Gastroesophageal sphincter (tissue), 4 donors: ENCODE data around the gene PIP5K1B. TPM values are rescaled to one million over a fixed set of nuclear protein-coding genes. Genes with fewer than 3 reads are reported as not detected.

Experiments
- ATAC-seq: fragments of 150-250 bp; one replicate; pipeline ENCODE4 v1.9.1; 2016; ENCODE audit warnings: mild to moderate bottlenecking, moderate library complexity
- H3K27ac ChIP-seq, 4 donors: fragments of 200-600 bp; sonication (generic) in 3 of 4; 1 replicate in 3 of 4; 2 replicates in 1 of 4; pipeline ENCODE4 v1.5.1; 2016 to 2019
- H3K27me3 ChIP-seq: fragments of 200-600 bp; sonication (generic); one replicate; pipeline ENCODE4 v1.5.1; 2019
- H3K36me3 ChIP-seq, 2 donors: fragments of 200-600 bp; sonication (generic); one replicate each; pipeline ENCODE4 v1.5.1; 2019; ENCODE audit warnings: control low read depth in 1 of 2
- H3K4me1 ChIP-seq, 3 donors: fragments of 200-600 bp; sonication (generic); 1 replicate in 2 of 3; 2 replicates in 1 of 3; pipeline ENCODE4 v1.5.1; 2016 to 2019; ENCODE audit warnings: control low read depth in 2 of 3
- H3K4me3 ChIP-seq, 2 donors: fragments of 200-600 bp; sonication (generic); one replicate each; pipeline ENCODE4 v1.5.1; 2019; ENCODE audit warnings: mild to moderate bottlenecking in 1 of 2, moderate library complexity in 1 of 2
- H3K9me3 ChIP-seq, 3 donors: fragments of 200-600 bp; sonication (generic); one replicate each; pipeline ENCODE4 v1.5.1; 2017 to 2019; ENCODE audit warnings: control low read depth in 2 of 3
- EP300 ChIP-seq: sonication (generic); formaldehyde crosslinking; IDR thresholded peaks from one replicate; pipeline ENCODE4 v1.6.1; 2017; ENCODE audit warnings: antibody characterized with exemption, mild to moderate bottlenecking
- POLR2A ChIP-seq, 2 donors: fragments of 450-650 bp; IDR thresholded peaks; one replicate each; pipeline ENCODE4 v1.6.1; 2017; ENCODE audit warnings: antibody characterized with exemption in 2 of 2, mild to moderate bottlenecking in 2 of 2, moderate library complexity in 1 of 2
- POLR2AphosphoS5 ChIP-seq: sonication (generic); formaldehyde crosslinking; IDR thresholded peaks from one replicate; pipeline ENCODE4 v1.6.1; 2017; ENCODE audit warnings: antibody characterized with exemption
- WGBS, 2 donors: methylation state at CpG; one replicate each; pipeline ENCODE4 v1.1.5; 2018; ENCODE audit warnings: low coverage in 1 of 2; 5-methylcytosine and 5-hydroxymethylcytosine counted together
- total RNA-seq, 4 donors: library from RNA; depleted of rRNA; stranded (reverse); fragments of >200 nt; gene quantifications; one replicate each; pipeline ENCODE4 v1.1.0, GENCODE V29; 2016
- TF ChIP-seq, protein P1 (sequence below), 4 experiments: fragments of 200-600 bp in 2 of 4; fragments of 450-650 bp in 2 of 4; sonication (generic) in 1 of 4; IDR thresholded peaks; one replicate each; pipeline ENCODE4 v1.5.1; 2017 to 2019; ENCODE audit warnings: antibody characterized with exemption in 4 of 4, mild to moderate bottlenecking in 2 of 4, moderate library complexity in 2 of 4

The PIP5K1B gene
- total RNA-seq, 4 donors from 2014 or later: 0.67 to 5.1 (median 1.2) TPM

DNA sequence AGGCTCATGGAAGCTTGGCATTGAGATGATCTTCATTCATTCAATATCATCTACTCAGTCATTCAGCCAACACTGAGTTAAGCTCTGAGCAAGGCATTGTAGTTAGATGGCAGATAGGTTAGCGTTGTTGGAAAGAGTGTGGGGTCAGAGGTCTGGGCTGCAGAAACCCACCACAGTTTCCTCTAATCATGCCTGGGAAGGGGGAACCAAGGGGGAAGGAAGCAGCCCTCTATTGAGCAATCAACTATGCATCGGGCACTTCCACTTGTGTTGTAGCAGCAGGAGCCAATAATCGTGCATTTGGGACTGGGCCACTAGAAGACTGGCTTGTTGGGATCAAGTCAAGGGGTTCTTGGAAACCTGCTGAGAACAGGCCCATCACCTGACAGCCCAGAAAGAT lies 139.1 kb downstream of the PIP5K1B start:
- Histone ChIP-seq H3K27ac (no peak overlapping the region), H3K36me3 (no peaks in the 10 kb centered on the region), H3K4me3 (no peak overlapping the region), H3K9me3 (no peaks in the 10 kb centered on the region), H3K4me1 (no peaks in the 10 kb centered on the region), H3K27me3 (no peaks in the 10 kb centered on the region)
- TF ChIP-seq, protein P1, sequence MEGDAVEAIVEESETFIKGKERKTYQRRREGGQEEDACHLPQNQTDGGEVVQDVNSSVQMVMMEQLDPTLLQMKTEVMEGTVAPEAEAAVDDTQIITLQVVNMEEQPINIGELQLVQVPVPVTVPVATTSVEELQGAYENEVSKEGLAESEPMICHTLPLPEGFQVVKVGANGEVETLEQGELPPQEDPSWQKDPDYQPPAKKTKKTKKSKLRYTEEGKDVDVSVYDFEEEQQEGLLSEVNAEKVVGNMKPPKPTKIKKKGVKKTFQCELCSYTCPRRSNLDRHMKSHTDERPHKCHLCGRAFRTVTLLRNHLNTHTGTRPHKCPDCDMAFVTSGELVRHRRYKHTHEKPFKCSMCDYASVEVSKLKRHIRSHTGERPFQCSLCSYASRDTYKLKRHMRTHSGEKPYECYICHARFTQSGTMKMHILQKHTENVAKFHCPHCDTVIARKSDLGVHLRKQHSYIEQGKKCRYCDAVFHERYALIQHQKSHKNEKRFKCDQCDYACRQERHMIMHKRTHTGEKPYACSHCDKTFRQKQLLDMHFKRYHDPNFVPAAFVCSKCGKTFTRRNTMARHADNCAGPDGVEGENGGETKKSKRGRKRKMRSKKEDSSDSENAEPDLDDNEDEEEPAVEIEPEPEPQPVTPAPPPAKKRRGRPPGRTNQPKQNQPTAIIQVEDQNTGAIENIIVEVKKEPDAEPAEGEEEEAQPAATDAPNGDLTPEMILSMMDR (IDR thresholded peaks at IDR 0.05): no peak
- TF ChIP-seq EP300: no peak
- TF ChIP-seq POLR2AphosphoS5: no peak
- no peak for TF ChIP-seq POLR2A (IDR thresholded peaks at IDR 0.05)
- ATAC-seq: no peak
- 100% methylated on average over 3 of the region's 3 CpGs; no CpG with 5 or more reads in 1 of the 2 donors for WGBS, 2 donors

DNA sequence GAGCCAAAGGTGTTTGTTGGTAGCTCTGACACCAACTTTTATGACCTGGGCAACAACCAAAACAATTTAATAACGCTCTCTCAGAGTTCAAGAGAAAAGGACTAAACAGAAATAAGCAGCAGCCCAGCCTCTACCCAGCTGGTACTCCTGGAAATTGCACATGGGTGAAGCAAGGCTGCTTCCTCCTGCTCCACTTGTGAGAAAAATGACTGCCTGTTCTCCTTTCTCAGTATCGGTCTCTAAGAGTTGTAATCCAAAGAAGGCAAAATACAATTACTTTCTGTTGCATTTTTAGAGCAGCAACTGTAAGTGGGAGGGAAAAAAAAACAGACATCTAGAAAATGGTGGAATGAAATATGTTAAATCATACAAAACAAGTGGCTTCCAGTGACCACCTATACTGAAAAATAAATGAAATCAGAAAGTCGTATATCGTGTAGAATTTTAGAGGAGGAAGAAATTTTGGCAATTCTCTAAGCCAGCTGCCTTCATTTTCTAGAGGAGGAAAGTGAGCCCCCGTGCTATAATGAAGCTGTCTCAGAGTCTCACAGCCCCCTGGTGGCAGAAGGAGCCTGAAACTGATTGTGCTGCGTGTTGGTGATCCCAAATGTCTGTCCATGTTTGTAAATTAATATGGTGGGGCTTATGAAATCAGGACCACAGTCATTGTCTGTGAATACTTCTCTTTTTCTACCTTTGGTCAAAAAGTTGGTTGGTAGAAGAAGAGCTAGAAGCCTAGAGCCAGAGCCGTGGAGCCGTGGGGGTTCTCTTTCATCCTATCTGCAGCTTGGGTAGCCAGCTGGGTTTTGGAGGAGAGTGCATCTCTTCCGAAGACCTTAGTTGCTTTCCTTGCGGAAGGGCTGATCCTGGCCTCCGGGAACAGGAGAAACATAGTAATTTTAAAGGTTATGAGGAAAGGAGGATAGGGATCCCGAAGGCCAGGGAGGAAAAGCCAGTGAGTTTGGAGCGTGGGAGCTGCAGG lies 139.9 kb downstream of the PIP5K1B start:
- Histone ChIP-seq H3K9me3 (no peaks in the 10 kb centered on the region), H3K27me3 (no peaks in the 10 kb centered on the region), H3K4me3 (no peak overlapping the region), H3K27ac (no peak overlapping the region), H3K36me3 (no peaks in the 10 kb centered on the region), H3K4me1 (no peaks in the 10 kb centered on the region)
- WGBS, 2 donors: 49 to 56% methylated on average over 10 to 11 of the region's 13 CpGs
- ATAC-seq: no peak
- no peak for TF ChIP-seq EP300
- TF ChIP-seq, protein P1 (IDR thresholded peaks at IDR 0.05): peak in 3 of 4 experiments; percentile 28 to 51 (median 31)

DNA sequence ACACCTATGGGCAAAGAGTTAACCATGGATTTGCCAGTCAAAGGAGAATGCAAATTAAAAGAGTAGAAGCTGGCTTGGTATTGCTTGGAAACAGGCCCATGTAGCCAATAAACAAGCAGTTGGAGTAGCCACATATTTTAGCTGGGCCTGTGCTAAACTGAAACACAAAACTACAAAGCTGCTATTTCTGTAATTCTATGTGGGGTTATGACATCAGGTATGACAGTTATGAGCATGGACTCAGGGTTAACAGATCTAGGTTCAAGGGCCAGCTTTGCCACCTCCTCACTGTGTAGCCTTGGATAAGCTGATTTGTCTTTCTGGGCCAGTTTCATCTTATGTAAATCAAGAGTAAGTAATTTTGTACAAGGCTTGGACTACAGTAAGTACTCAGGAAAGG lies 142.7 kb downstream of the PIP5K1B start:
- no peak overlapping the region for H3K4me3 ChIP-seq
- H3K36me3 ChIP-seq: no peaks in the 10 kb centered on the region
- H3K27ac ChIP-seq: no peak overlapping the region
- H3K4me1 ChIP-seq: no peaks in the 10 kb centered on the region
- H3K27me3 ChIP-seq: no peaks in the 10 kb centered on the region
- TF ChIP-seq, protein P1 (IDR thresholded peaks at IDR 0.05): no peak
- TF ChIP-seq POLR2A (IDR thresholded peaks at IDR 0.05) (no peak), POLR2AphosphoS5 (no peak), EP300 (no peak)
- H3K9me3 ChIP-seq: no peaks in the 10 kb centered on the region
- no peak for ATAC-seq

DNA sequence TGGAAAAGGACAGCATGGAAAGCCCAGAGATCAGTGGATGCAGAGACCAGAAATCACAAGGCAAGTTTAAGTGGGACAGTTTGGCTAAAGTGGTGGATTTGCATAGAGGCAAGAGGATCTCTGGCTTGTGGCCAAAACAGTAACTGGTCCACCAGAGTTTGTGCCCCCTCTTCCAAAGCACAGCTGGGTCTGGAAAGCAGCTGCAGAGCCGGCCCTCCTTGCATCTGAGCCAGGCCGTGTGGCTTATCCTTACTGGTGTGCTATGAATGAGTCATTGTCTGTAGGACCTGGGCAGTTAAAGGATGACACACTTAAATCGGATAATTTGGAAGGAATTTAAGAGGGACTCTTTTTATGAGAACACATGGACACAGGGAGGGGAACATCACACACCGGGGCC lies 146.6 kb downstream of the PIP5K1B start:
- ATAC-seq: no peak
- TF ChIP-seq, protein P1 (IDR thresholded peaks at IDR 0.05): no peak
- TF ChIP-seq EP300 (no peak), POLR2A (IDR thresholded peaks at IDR 0.05) (no peak), POLR2AphosphoS5 (no peak)
- H3K27me3 ChIP-seq: no peaks in the 10 kb centered on the region
- no peaks in the 10 kb centered on the region for H3K4me1 ChIP-seq
- H3K9me3 ChIP-seq: no peaks in the 10 kb centered on the region
- H3K27ac ChIP-seq: no peak overlapping the region
- no peak overlapping the region for H3K4me3 ChIP-seq
- WGBS, 2 donors: 58 to 100% methylated on average over 1 to 4 of the region's 4 CpGs
- H3K36me3 ChIP-seq: no peaks in the 10 kb centered on the region

DNA sequence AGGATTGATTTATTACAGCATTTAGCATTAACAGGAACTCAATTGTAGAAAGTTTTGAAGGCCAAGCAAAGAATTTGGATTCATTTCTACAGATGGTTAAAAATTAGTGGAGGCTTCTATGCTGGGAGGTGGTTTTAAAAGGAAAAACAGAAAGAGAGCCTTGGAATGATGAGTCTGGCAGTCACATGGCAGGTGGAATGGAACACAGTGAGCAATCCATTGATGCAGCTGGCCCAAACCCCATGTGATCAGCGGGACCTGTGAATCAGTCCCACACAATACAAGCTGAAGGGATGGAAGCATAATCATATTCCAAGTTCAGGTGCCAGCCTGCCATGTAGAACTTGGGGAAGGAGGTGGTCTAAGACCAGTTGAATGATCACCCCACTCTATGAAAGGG lies 147.9 kb downstream of the PIP5K1B start:
- Histone ChIP-seq H3K36me3 (no peaks in the 10 kb centered on the region), H3K4me1 (no peaks in the 10 kb centered on the region), H3K27me3 (no peaks in the 10 kb centered on the region), H3K9me3 (no peaks in the 10 kb centered on the region), H3K27ac (no peak overlapping the region), H3K4me3 (no peak overlapping the region)
- ATAC-seq: no peak
- 90 to 100% methylated on average over 1 of the region's 1 CpG for WGBS, 2 donors
- TF ChIP-seq, protein P1 (IDR thresholded peaks at IDR 0.05): no peak
- no peak for TF ChIP-seq POLR2AphosphoS5
- TF ChIP-seq EP300: no peak
- TF ChIP-seq POLR2A (IDR thresholded peaks at IDR 0.05): no peak
